Measurements from ENCODE around the gene NUMBL. TPM values are rescaled to one million over a fixed set of nuclear protein-coding genes. Genes with fewer than 3 reads are reported as not detected.
"Not testable (repeated sequence)": the region's sequence is repeated elsewhere in the genome, so short reads cannot be mapped to it uniquely, and the experiment has no call there.

The NUMBL gene
- total RNA-seq, 1 experiment from 2014 or later, result 41.7 TPM

DNA sequence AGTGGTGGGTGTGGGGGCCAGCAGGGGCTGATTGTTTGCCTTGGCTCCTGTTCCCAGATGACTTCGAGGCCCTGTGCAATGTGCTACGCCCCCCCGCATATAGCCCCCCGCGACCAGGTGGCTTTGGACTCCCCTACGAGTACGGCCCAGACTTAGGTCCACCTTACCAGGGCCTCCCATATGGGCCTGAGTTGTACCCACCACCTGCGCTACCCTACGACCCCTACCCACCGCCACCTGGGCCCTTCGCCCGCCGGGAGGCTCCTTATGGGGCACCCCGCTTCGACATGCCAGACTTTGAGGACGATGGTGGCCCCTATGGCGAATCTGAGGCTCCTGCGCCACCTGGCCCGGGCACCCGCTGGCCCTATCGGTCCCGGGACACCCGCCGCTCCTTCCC is 63.5 kb downstream of the NUMBL start:
- ChIA-PET RAD21 (ENCODE audit: low non-redundant PET in 1 of 2, low total read pairs in 2 of 2, uncharacterized antibody in 2 of 2, unreplicated experiment in 2 of 2) (no interaction called here), POLR2A (no interaction called here), CTCF (no interaction called here)
- no peaks in the 10 kb centered on the region for H3K9me2 ChIP-seq (ENCODE audit: insufficient read depth)
- H3K27ac ChIP-seq (ENCODE audit: low read depth, low read length), result no peak overlapping the region
- H3K79me2 ChIP-seq (ENCODE audit: insufficient read depth, low read length), result peaks cover 3% of the 10 kb centered on the region; the same call in 1 of the 2 replicates
- no peak overlapping the region for H2AFZ ChIP-seq (ENCODE audit: low read depth, low read length, poor library complexity, severe bottlenecking)
- H4K20me1 ChIP-seq (ENCODE audit: insufficient read depth), result no peaks in the 10 kb centered on the region
- no peak overlapping the region for H3K4me3 ChIP-seq (replicated peaks in 1 of 2; ENCODE audit: low read depth in 1 of 2, low read length in 2 of 2)
- intact Hi-C loops (cut with micrococcal nuclease), result no loop called here
- no peaks in the 10 kb centered on the region for H3K27me3 ChIP-seq (ENCODE audit: insufficient read depth, low read length)
- TF ChIP-seq YY1 (IDR thresholded peaks at IDR 0.05; ENCODE audit: extremely low read depth, insufficient replicate concordance, low read depth, low read length), result no peak
- no peak overlapping the region for H3K9ac ChIP-seq (ENCODE audit: low read length)
- ATAC-seq, result no peak
- BruUV-seq (replicated peaks), result no TSS peak
- no peak for DNase-seq (ENCODE audit: low read depth, low spot score)
- H3K4me2 ChIP-seq (ENCODE audit: low read length), result no peak overlapping the region
- H3K36me3 ChIP-seq (ENCODE audit: control insufficient read depth in 1 of 2, insufficient read depth in 2 of 2, low read length in 2 of 2), result peaks cover 21 to 28% of the 10 kb centered on the region in 2 experiments; a peak in 3 of 4 replicates
- no peaks in the 10 kb centered on the region for H3K9me3 ChIP-seq (ENCODE audit: control insufficient read depth in 1 of 2, insufficient read depth in 1 of 2, low read depth in 1 of 2, low read length in 2 of 2)
- peaks cover 14 to 20% of the 10 kb centered on the region in 2 experiments for H3K4me1 ChIP-seq (ENCODE audit: control insufficient read depth in 1 of 2, insufficient read depth in 2 of 2, low read length in 2 of 2)

GRCh38 chr19:40625406-40626120 is 64.9 kb downstream of the NUMBL start:
- no peak overlapping the region for H3K4me3 ChIP-seq (replicated peaks in 1 of 2; ENCODE audit: low read depth in 1 of 2, low read length in 2 of 2)
- DNase-seq (ENCODE audit: low read depth, low spot score) (no peak), ATAC-seq (no peak)
- no peaks in the 10 kb centered on the region for H4K20me1 ChIP-seq (ENCODE audit: insufficient read depth)
- H3K9me3 ChIP-seq (ENCODE audit: control insufficient read depth in 1 of 2, insufficient read depth in 1 of 2, low read depth in 1 of 2, low read length in 2 of 2), result no peaks in the 10 kb centered on the region
- intact Hi-C loops (cut with micrococcal nuclease), result no loop called here
- H3K4me1 ChIP-seq (ENCODE audit: control insufficient read depth in 1 of 2, insufficient read depth in 2 of 2, low read length in 2 of 2), result peaks cover 14 to 20% of the 10 kb centered on the region in 2 experiments
- ChIA-PET POLR2A (interaction anchor here (0.7 kb wide), 1 partner anchor 321 kb away, joined by 3 read pairs; no protein-coding TSS in a partner anchor), RAD21 (ENCODE audit: low non-redundant PET in 1 of 2, low total read pairs in 2 of 2, uncharacterized antibody in 2 of 2, unreplicated experiment in 2 of 2) (no interaction called here), CTCF (no interaction called here)
- BruUV-seq (replicated peaks), result no TSS peak
- H2AFZ ChIP-seq (ENCODE audit: low read depth, low read length, poor library complexity, severe bottlenecking), result no peak overlapping the region
- H3K9me2 ChIP-seq (ENCODE audit: insufficient read depth), result no peaks in the 10 kb centered on the region
- H3K36me3 ChIP-seq (ENCODE audit: control insufficient read depth in 1 of 2, insufficient read depth in 2 of 2, low read length in 2 of 2), result peaks cover 21 to 31% of the 10 kb centered on the region in 2 experiments; a peak in 3 of 4 replicates
- H3K79me2 ChIP-seq (ENCODE audit: insufficient read depth, low read length), result peaks cover 3% of the 10 kb centered on the region; the same call in 1 of the 2 replicates
- no peak overlapping the region for H3K4me2 ChIP-seq (ENCODE audit: low read length)
- no peak overlapping the region for H3K9ac ChIP-seq (ENCODE audit: low read length)
- H3K27me3 ChIP-seq (ENCODE audit: insufficient read depth, low read length), result no peaks in the 10 kb centered on the region
- no peak overlapping the region for H3K27ac ChIP-seq (ENCODE audit: low read depth, low read length)
- TF ChIP-seq REST (IDR thresholded peaks at IDR 0.05; ENCODE audit: low read depth) (no peak), POLR2AphosphoS5 (IDR thresholded peaks at IDR 0.05; ENCODE audit: low read depth, low read length) (0 out of 2 replicates have a peak, but pooled peaks have one; percentile 1)

DNA sequence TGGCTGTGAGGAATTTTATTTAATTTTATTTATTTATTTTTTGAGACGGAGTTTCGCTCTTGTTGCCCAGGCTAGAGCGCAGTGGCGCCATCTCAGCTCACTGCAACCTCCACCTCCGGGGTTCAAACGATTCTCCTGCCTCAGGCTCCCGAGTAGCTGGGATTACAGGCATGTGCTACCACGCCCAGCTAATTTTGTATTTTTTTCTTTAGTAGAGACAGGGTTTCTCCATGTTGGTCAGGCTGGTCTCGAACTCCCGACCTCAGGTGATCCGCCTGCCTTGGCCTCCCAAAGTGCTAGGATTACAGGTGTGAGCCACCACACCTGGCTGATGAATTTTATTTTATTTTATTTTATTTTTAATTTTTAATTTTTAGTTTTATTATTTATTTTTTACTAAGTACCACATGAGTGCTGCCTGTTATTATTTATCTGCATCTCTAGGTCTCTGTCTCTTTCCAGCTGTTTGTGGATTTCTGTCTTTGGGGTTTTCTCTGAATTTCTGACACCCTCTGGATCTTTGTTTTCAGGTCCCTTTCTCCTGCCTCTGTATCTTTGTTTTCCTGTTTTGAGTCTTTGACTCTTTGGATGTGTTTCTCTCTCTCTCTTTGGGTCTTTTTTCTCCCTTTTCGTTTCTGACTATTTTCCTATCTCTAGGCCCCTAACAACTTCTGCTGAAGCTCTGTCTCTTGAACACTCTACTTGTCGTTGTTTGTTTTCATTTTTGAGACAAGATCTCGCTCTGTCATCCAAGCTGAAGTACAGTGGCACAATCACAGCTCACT is 65.9 kb downstream of the NUMBL start:
- not testable (repeated sequence) for H2AFZ ChIP-seq (ENCODE audit: low read depth, low read length, poor library complexity, severe bottlenecking)
- POLR2A ChIA-PET, result interaction anchor here (0.7 kb wide), 1 partner anchor 320 kb away, joined by 3 read pairs; no protein-coding TSS in a partner anchor

More for the DNA sequence above, 65.9 kb downstream of the NUMBL start:
- BruUV-seq (replicated peaks); H3K9me2 ChIP-seq (ENCODE audit: insufficient read depth); H3K9me3 ChIP-seq (ENCODE audit: control insufficient read depth in 1 of 2, insufficient read depth in 1 of 2, low read depth in 1 of 2, low read length in 2 of 2); intact Hi-C loops (cut with micrococcal nuclease); H3K79me2 ChIP-seq (ENCODE audit: insufficient read depth, low read length); H4K20me1 ChIP-seq (ENCODE audit: insufficient read depth); H3K27me3 ChIP-seq (ENCODE audit: insufficient read depth, low read length); H3K9ac ChIP-seq (ENCODE audit: low read length); DNase-seq (ENCODE audit: low read depth, low spot score); H3K4me3 ChIP-seq (replicated peaks in 1 of 2; ENCODE audit: low read depth in 1 of 2, low read length in 2 of 2): not testable (repeated sequence)
- ChIA-PET CTCF (interaction anchor here (1.2 kb wide), 1 partner anchor 319 kb away, joined by 4 read pairs; no protein-coding TSS in a partner anchor), RAD21 (ENCODE audit: low non-redundant PET in 1 of 2, low total read pairs in 2 of 2, uncharacterized antibody in 2 of 2, unreplicated experiment in 2 of 2) (interaction anchor here in 1 of 2 experiments (1.0 kb wide), 1 partner anchor 20 kb away, joined by 3 read pairs; no protein-coding TSS in a partner anchor)
- peak overlapping the region; percentile 55 for H3K4me2 ChIP-seq (ENCODE audit: low read length)
- peak; percentile 5; the same call in 1 of the 2 replicates for ATAC-seq
- peaks cover 14 to 20% of the 10 kb centered on the region in 2 experiments for H3K4me1 ChIP-seq (ENCODE audit: control insufficient read depth in 1 of 2, insufficient read depth in 2 of 2, low read length in 2 of 2)
- H3K27ac ChIP-seq (ENCODE audit: low read depth, low read length), result 0 out of 2 replicates have a peak overlapping the region, but pooled peaks have one; percentile 55
- peaks cover 26 to 35% of the 10 kb centered on the region in 2 experiments; a peak in 3 of 4 replicates for H3K36me3 ChIP-seq (ENCODE audit: control insufficient read depth in 1 of 2, insufficient read depth in 2 of 2, low read length in 2 of 2)

Measured in HCT116 (cell line).